H54 (cell line): Measurements from ENCODE around the gene KEAP1.

ENCODE experiments used
- DNase-seq: peaks from one replicate; pipeline ENCODE4 v3.0.0; 2011; ENCODE audit warnings: low spot score, mixed read lengths; ENCODE audit not compliant: insufficient read length
- FAIRE-seq: peaks from 3 replicates; lab custom pipeline; 2011; peaks lifted over from hg19 to GRCh38; lab: Jason Lieb, UNC
- POLR2A ChIP-seq: IDR thresholded peaks from 2 replicates; pipeline ENCODE4 v1.6.1; 2011; ENCODE audit warnings: low read depth, mild to moderate bottlenecking, low read length

The KEAP1 gene

DNA sequence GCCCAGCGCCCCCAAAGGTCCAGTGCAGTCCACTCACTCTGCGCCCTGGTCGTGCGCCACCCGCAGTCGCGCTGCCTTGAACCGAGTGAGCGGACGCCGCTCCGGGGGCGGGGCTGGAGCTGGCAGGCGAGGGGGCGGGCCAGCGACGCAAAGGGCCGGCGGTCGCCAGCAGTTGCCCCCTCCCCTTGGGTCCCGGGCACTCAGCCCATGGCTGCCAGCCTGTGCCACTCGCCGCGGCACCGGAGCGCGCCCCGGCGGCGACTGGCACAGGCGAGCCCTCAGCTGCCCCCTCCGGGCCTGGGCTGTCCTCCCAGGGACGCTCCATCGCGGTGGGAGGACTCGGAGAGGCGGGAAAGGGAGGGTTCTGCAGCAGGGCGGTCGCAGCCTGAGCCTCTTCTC is 14.2 kb upstream of the KEAP1 start, which contains the start of gene S1PR5:
S1PR5 (minus strand) TSS at position 87 of the 399 bp plus-strand sequence. CDS start 2,436 bp downstream, outside the sequence.
- TF ChIP-seq POLR2A = peak; percentile 34; the same call in 1 of the 2 replicates
- DNase-seq (peak; percentile 74), FAIRE-seq (no peak)

DNA sequence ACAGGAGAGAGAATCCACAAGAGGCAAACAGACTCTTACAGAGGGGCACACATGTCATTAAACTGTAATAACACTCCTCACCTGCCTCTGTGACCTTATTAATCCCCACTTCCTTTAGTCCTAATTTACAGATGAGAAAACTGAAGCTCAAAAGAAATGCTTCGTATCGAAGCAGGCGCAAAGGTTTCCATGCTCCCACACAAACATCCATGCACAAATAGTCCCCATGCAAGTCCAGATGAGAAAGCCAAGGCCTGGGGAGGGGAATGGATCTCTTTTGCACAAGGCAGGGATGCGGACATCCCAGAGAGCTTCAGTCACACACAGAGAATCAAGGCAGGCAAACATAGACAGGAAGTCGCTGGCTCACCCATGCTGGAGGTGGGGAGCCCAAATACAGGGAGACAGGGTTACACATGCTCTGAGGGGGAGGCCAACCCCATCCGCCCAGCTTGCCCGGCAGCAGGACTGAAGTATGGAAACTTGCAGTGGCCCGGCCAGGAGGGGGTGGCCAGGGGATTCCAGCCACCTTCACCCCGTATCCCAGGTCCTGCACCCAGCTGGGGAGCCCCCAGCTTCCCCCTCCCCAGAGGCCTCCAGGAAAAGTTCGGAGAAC is 13.6 kb upstream of the KEAP1 start:
- TF ChIP-seq POLR2A = no peak
- FAIRE-seq (no peak), DNase-seq (peak; percentile 88)

DNA sequence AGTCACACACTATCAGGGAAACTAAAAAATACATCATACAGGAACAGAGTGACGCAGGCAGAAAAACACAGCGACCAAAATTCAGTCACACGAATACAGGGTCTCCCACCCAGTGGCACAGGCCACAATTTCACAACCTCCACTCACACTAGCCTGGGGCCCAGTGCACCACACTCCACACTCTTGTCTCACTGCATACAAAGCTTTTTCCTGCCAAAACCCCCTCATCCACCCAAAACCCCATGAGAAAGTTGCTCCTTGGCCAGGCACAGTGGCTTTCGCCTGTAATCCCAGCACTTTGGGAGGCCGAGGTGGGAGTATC is 12.9 kb upstream of the KEAP1 start:
- DNase-seq (no peak), FAIRE-seq (no peak)
- TF ChIP-seq POLR2A = no peak

DNA sequence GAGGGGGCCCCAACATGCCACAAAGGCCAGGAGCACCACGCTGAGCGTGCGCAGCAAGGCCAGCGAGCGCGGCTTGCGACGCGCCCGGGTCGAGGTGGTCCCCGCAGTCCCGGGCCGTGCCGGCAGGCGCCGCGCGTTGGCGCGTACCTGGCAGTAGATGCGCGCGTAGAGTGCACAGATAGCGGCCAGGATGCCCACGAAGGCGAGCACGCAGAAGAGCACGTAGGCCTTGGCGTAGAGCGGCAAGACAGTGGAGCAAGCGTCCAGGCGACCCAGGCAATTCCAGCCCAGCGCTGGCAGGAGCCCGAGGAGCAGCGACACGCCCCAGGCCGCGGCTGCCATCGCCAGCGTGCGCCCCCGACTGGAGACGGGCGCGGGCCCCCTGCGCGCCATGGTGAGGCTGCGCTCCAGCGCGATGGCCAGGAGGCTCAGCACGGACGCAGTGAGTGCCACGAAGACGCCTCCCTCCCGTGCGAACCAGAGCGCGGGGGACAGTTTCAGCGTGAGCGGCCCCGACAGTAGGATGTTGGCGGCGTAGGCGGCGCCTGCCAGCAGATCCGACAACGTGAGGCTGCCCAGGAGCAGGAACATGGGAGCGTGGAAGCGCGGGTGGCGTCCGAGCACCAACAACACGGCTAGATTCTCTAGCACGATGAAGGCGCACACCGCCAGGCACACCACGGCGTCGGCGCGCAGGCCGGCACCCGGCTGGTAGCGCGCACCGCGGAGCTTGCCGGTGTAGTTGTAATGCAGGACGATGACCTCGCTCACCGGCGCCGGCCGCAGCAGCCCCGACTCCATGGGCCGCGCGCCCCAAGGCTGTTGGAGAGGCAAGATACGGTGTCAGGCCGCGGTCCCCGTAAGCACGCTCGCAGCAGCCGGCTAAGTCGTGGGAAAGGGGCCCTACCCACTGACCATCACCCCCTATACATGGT is 11.3 kb upstream of the KEAP1 start:
- no peak for TF ChIP-seq POLR2A
- FAIRE-seq (no peak), DNase-seq (no peak)

DNA sequence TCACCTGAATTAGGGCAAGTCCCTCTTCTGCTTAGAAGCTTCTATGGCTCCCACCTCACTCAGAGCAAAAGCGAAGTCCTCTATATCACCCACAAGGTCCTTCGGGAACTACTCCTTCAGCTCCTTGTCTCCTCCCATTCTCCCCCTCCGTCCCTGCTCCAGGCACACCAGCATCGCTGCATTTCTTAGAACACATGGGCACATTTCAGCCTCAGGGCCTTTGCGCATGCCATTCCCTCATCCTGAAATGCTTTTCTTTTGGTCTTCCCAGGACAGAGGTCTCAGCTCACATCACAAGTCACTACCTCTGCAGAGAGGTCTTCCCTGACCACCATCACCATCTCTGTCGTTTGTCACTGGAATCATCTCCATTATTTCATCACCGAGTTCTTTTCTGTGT is 10.1 kb upstream of the KEAP1 start:
- no peak for TF ChIP-seq POLR2A
- FAIRE-seq (no peak), DNase-seq (no peak)

DNA sequence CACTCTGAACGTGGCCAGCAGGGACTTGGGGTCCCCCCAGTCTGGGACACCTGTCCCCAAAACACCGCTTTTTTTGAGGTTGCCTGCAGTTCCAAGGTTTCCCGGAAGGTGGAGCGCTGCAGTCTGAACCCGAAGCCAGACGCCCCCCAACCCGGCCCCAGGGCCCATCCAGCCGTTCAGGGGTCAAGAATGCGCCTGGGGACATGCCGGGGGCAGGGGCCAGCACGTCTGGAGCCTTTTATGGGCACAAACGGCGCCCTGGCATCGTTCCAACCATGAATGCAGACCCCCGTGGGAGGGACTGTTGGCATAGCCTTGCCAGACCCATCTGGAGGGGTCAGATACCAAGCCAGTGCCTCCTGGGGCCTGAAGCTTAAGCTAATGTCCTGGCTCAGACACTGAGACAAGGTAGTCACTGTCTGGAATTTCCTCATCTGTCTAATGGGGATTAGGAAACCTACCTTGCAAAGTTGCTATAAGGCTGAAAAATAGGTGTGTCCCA is 7.2 kb upstream of the KEAP1 start:
- TF ChIP-seq POLR2A = no peak
- DNase-seq (no peak), FAIRE-seq (no peak)

DNA sequence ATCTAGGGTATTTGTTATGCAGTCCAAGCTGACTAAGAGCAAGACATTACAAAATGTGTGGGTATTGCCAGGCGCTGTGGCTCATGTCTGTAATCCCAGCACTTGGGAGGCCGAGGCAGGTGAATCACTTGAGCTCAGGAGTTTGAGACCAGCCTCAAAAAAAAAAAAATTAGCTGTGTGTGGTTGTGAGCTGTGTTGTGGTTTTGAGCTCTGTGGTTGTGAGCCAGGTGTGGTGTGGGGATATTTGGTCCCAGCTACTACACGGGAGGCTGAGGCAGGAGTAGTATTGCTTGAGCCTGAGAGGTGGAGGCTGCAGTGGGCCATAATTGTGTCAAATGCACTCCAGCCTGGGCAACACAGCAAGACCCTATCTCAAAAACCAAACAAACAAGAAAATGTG is 5.6 kb upstream of the KEAP1 start:
- no peak for DNase-seq
- no peak for TF ChIP-seq POLR2A
- FAIRE-seq = no peak

DNA sequence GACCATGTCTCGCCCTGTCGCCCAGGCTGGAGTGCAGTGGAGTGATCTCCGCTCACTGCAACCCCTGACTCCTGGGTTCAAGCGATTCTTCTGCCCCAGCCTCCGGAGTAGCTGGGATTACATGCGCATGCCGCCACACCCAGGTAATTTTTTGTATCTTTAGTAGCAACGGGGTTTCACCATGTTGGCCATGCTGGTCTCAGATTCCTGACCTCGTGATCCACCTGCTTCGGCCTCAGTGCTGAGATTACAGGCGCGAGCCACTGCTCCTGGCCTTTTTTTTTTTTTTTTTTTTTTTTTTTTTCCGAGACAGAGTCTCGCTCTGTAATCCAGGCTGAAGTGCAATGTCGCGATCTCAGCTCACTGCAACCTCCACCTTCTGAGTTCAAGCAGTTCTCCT is 4.9 kb upstream of the KEAP1 start:
- no peak for TF ChIP-seq POLR2A
- FAIRE-seq (no peak), DNase-seq (no peak)

DNA sequence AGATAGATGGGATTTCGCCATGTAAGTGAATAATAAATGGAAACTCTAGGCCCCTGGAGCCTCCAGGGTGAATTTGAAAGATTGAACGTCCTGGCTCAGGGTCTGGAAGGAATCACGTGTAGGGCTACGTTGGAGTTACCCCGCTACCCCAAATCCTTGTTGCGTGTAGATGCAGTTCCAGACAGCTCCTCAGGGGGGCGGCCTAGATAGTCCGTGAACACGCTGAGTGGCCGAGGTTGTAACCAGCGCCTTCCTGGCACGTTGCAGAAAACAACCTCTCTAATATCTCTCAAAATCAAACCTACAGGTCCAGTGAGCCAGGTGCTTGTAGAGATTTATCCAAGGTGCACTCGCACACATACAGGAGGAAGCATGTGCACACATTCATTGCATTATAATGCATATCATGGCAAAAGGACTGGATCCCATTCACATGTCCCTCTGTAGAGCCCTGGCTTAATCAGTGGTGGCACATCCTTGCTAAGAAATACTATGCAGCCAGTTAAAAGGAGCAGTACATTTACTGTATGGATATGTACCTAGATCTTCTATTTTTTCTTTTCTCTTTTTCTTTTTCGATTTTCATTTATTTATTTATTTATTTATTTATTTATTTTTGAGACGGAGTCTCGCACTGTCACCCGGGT is 2.5 kb upstream of the KEAP1 start:
- DNase-seq (peak; percentile 67), FAIRE-seq (no peak)
- TF ChIP-seq POLR2A = no peak

DNA sequence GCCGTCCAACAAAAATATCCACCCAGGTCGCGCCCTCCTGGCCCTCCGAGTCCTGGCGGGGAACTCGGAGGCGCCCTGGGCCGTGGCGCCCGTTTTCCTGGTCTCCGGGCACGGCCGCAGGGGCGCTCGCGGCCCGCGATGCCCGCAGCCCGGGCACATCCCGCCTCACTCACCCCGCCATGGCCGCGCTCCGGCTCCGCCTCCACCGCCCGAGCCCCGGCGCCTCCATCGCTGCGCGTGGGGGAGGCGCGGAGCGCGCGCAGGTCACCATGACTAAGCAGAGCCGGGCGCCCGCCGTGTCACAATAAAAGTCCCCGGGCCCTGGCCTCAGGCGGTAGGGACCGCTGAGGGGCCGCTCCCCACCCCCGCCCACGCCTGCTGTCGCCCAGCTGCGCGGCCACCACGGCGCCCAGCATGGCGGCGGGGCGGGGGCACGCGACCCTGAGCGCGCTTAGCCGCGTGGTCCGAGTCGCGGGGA is 593 bp downstream of the KEAP1 start:
- FAIRE-seq = no peak
- peak; percentile 66 for TF ChIP-seq POLR2A

DNA sequence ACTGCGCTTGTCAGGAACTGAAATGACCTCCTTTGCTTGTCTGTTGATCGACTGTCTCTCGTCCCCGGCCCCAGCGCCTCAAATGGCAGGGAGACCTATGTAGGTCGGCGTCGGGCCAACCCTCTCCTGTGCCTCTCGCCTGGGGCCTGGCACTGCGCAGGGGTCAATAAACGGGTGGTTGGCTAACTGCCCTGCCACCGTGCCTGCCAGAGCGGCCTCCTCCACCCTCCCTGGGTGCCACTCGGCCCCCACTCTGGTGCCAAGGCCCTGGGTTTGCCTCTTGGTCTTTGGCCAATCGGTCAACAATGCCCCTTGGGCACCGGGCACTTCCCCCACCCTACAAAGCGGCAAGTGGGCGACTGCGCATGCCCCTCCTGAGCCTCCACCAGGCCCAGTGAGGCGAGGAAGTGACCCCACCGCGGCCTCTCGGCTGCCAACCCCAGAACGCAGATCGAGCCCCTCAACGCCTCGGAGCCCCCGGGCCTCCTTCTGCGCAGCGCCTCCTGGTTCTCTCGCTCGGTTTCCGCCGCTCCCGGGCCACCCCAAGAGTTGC is 1.1 kb downstream of the KEAP1 start:
- peak; percentile 61 for DNase-seq
- no peak for FAIRE-seq
- peak; percentile 13; the same call in 1 of the 2 replicates for TF ChIP-seq POLR2A

More for the DNA sequence above, 593 bp downstream of the KEAP1 start:
- peak; percentile 95 for DNase-seq

DNA sequence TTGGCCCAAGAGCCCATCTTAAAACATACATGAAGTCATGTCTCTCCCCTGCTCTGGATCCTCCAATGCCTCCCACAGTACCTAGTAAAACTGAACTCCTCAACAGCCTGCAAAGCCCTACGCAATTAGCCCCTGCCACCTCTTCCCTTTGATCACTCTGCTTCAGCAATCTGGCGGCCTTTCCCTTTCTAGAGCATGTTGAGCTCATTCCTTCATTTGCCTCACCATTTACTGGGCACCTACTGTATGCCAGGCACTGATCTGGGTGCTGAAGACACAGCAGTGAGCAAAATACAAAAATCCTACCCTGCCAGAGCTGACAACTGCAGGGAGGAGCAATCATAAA is 2.9 kb downstream of the KEAP1 start:
- no peak for TF ChIP-seq POLR2A
- FAIRE-seq (no peak), DNase-seq (no peak)

DNA sequence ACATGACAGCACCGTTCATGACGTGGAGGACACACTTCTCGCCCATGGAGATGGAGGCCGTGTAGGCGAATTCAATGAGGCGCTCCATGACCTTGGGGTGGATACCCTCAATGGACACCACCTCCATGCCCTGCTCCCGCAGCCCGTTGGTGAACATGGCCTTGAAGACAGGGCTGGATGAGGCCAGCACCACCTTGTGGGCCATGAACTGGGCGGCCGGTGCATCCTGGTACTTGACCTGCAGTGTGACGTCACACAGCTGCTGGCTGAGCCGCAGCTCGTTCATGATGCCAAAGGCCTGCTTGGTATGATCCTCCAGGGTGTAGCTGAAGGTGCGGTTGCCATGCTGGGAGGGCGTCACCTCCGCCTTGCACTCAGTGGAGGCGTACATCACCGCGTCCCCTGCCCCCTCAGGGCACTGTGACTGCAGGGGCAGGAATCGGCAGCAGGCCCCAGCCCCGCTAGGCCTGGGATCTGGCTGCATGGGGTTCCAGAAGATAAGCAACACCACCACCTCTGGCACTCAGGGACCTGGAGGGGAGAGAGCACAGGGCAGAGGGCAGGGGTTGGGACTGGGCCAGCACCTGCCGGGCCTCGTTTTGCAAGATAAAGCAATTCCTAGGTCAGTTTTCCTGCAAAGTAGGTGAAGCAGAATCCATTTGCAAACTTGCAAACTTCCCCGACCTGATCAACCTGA is 3.5 kb downstream of the KEAP1 start:
- no peak for DNase-seq
- TF ChIP-seq POLR2A = no peak

More for the DNA sequence above, 3.5 kb downstream of the KEAP1 start:
- no peak for FAIRE-seq
